CD4-positive, alpha-beta T cell treated with Interleukin-4 for 1 hour (primary cell): ENCODE data around the gene RPS6KL1.

Experiments
- DNase-seq, 2 donors: peaks; one replicate each; pipeline ENCODE4 v3.0.0-alpha.2; 2020 to 2022

The RPS6KL1 gene

DNA sequence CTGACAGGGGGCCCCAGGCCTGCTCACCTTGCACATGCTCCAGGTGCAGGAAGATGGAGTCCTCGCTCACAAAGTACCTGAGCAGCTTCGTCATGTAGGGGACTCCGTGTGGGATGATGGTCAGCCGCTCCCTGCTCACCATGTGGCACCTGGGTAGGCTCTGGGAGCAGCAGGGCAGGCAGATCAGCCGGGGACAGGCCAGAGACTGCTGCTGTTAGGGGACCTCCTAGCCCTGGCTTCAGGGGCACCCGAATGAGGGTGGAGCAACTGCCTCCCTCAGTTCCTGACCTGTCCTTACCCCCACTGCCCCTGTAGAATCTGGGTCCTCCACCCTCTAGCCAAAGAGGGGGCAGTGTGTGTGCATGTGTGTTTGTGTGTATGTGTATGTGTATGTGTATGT lies 11.8 kb downstream of the RPS6KL1 start:
- DNase-seq: no peak

DNA sequence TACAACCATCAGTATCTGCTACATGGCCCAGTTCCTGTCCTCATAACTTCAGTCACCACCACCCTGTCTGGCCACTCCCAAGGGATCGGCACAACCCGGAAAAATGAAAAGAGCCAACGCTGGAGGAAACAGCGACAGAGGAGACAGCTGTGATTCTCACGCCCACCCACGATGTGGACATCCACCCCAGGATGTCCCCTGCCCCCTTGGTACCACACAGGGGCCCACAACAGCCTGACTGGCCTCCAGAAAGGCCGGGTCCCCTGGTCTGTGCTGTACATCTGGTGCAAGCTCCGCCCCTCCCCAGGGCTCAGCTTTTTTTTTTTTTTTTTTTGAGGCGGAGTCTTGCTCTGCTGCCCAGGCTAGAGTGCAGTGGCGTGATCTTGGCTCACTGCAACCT lies 12.5 kb downstream of the RPS6KL1 start:
- DNase-seq: no peak

DNA sequence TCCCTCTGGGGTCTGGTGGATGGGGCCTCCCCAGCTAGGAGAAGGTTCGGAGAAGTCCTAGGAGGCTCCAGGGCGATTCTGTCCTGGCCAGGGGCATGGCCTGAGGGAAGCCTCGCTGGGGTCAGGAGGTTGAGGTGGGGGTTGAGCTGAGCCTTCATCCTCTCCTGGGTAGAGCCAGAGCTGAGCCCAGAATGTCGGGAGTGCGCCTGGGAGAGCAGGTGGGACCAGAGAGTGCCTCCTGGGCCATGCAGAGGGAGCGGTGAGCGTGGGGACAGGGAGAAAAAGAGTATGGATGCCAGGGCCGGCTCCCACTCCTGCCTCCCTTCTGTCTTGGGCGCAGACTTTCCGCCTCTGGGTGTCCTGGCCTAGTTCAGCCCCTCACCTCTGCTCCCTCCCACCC lies 13.1 kb downstream of the RPS6KL1 start:
- no peak for DNase-seq

DNA sequence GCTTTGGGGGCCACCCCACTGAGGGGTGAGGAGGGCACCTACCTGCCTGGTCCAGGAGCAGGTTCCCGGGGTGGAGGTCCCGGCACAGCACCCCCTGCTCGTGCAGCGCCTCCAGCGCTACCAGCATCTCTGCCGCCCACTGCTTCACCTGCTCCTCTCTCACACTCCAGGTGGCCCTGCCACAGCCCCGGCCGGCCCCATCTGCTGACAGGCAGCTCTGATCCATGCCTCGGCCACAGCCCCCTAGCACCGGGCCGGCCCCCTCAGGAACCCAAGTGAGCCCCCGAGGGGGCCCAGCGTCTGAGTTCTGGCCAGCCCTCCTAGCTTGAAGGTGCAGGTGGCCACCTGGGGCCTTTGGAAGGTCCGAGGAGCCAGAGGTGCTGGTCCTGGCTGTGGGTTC lies 13.6 kb downstream of the RPS6KL1 start:
- no peak for DNase-seq

DNA sequence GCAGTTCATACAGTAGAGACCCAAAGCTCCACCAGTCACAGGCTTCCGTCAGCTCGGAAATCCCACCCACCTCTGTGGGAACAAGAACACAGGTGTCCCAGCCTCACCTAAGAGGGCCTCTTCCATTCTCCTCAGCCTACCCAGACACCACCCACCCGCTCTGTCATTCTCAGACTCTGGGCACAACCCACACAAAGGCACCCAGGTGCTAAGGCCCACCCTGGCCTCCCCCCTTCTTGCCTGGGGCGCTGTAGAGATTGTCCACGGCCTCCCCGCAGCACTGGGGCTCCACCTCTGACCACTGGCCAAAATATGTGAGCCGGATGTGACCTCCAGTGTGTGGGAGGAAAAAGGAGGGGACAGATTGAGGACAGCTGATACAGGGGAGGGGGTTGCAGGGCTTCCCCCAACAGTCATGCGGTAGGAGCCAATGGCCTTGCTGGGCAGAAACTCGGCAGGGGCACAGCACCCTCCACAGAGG lies 14.2 kb downstream of the RPS6KL1 start:
- no peak for DNase-seq

DNA sequence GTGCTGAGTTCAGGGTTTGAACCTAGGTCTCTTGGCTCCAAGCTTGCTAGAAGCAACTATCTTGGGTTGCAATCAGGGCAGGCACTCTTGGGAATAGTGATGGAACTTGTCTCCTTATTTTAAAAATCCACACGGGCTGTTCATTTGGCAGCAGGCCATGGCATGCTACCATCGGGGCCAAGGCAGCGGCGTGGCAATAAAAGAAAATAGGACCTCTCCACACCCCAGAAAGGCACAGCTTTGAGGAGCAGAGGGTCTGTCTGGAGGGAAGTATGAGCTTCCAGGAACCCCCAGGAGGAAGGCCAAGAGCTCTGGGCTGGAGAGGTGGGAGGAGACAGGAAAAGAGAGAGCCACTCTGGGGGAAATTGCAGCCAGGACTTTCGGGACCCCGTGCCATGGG lies 15.3 kb downstream of the RPS6KL1 start:
- DNase-seq: no peak

DNA sequence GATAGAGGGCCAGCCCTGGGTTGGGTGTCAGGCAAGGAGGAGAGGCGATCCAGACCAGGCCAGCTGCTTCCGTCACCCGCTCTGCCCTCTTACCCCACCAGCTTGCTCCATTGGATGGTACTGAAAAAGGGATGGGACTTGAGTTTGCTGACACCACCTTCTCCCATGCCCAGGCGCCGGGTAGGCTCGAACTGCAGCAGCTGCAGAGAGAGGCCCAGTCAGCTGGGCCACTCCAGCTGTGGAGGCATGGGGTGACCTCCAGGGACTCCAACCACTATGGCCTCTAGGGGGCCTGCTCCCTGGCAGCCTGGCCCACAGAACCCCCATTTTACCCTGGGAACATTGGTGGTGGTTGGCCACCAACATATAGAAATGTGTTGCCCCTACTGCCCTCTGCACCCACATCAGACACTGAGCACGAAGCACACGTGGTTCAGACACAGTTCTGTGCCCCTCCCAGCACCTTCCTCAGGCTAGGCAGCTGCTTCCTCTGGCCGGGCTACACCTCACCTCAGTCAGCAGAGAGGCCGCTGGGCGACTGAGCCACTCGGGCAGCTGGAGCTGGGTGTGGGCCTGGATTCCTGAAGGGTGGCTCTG lies 16.0 kb downstream of the RPS6KL1 start:
- DNase-seq: no peak

DNA sequence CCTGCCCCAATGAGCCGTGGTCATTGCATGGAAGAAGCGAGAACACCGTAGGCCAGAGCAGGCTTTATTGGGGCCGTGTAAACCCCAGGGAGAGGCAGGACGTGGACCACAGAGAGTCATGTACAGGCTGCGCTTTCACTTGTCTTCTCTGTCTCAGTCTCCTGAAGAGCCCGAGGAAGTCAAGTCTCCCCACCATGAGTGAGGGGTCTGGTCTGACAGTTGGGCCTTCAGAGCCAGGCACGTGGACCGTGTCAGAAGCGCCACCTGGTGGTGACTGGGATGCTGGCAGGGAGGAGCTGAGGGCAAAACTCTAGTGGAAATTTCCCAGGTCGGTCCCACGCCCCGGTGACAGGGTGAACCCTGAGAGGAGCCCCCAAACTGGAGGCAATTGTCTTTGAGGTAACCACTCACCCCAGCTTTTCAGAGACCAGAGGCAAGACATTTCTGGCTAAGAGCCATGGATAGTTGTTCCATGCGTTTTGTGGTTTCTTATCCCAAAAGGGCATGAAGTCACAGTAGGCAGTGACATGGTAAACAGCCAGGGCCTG lies 17.4 kb downstream of the RPS6KL1 start:
- DNase-seq: peak; percentile 75 to 76

DNA sequence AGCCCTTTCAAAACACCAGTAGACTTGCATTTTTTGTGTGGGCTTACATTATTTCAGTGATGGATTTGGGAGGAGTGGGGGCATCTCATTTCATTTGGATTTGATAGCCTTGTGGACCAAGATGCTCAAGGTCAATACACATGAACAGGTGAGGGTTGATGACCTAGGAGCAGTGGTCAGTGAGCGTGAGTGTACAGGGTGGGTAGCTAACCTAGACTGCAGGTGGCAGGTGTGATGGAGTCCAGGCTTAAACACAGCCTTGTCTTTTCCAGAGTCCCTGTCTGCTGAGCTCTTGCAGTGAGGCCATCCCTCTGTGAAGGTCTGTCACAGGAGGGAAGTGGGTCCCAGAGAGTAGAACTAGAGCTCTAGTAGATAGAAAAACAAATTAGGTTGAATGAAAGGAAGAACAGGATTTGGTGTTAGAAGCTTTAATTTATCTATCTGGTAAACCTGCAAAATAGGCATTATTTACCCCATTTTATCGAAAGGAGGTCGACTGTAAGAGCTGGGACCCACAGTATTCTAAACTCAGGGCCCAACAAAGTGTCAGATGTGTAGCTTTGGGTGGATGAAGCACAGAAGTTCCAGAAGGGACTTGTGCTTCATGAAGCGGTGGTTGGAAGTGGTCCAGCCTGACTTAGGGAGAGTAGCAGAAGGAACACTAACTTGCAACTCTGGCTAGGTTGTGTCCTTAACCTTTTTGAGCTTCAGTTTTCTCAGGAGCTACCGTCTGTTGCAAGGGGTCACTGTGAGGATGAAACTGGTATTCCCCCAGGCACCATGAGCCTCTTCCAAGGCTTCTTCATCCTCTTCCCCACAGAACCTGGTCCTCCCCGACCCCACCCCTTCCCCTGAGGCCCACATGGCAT lies 18.2 kb downstream of the RPS6KL1 start:
- DNase-seq: no peak

DNA sequence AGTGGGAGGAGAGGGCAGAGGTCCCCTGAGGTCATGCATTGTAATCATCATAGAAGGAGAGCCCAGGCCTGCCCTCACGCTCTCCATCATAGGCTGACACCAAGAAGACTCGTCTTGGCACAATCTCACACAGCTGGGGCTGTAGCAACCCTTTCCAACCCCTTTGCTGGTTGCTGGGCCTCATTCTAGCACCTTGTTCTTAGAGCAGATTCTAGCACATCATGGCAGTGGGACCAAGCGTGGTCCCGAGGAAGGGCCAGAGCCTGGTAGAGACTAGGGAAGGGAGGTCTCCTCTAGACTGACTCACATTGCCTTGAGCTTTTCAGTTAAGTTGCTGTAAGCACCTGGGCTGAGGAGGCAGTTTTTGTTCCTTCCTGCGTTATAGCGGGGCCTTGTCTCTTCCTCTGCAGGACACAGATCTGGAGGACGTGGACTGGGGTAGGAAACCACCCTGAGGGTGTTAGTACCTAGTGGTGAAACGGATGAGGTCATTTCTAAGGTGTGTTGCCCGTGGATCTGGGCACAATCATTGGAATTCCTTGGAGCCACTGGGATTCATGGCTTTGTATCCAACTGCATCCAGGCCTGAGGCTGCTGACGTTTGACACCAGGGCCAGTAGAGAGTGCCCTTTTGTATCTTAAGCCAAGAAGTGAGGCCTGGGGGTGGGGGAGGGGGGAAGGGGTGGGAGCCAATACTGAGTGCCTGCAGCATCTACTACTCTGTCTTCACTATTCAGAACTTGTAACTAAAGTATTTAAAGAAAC lies 19.9 kb downstream of the RPS6KL1 start:
- DNase-seq: no peak

DNA sequence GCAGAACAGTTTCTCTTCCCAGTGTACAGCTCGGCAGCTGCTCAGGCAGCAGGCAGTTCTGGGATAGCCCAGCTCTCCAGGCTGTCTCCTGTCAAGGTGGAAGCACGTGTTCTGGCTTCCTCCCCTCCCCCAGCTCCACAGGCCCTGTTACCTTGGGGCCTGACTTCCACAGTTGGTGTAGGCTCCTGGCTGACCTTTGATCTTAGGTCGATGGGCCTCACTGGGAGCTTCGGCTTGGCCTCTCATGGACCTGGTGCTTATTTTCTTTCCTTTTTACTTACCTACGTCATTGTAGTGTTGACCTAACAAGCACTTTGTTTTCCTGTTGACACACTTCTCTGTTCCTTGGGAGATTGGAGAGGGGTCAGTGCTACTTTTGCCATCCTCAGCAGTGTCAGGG lies 24.4 kb downstream of the RPS6KL1 start:
- DNase-seq: no peak

DNA sequence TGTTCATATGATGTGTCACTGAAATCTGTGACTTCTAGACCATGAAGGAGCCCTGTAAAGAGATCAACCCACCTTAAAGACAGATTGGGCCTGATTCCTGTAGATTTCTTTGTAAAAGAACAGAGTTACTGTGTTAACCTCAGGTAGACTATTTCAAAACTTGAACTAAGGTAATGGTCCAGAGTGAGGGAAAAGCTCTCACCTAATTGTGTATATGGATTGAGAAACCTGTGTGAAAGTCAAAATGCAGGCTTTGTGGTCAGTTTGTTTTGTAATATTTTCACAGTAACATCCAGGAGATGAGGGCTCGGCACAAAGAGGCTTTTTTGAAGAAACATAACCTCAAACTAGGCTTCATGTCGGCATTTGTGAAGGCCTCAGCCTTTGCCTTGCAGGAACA lies 25.0 kb downstream of the RPS6KL1 start:
- no peak for DNase-seq

DNA sequence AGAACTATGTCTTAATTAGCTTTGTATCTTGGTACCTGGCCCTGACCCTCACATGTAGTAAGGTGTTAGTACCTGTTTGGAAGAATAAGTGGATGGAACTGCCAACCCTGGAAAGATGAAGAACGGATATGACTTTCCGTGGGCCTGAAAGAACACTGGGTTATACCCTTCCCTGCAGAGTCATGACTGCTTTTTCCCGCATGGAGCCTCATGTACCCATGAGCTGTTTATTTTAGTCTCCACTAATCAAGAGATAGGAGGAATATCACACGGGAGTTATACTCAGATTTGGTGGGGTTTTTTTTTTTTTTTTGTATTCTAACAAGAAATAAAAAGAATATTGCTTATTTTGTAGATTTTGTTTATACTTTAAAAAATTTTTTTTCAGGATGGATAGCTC lies 25.4 kb downstream of the RPS6KL1 start:
- DNase-seq: no peak

DNA sequence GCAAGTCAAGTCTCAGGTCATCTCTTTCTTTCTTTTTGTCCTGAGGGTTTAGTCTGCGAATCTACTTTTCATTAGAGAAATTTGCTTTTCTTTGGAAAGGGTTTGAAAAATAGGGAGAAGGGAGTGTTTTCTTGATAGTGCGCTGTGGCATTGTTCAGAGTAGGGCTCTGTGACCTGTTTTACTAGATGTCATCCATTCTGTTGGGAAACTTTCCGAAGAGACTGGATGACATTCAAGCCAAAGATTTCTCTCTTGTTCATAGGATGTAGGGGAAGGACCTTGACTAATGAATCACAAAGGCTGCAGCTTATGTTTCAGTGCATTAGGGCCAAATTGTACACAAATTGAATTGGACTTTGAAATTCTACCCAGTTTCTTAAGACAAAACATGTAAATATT lies 26.7 kb downstream of the RPS6KL1 start:
- DNase-seq: no peak

DNA sequence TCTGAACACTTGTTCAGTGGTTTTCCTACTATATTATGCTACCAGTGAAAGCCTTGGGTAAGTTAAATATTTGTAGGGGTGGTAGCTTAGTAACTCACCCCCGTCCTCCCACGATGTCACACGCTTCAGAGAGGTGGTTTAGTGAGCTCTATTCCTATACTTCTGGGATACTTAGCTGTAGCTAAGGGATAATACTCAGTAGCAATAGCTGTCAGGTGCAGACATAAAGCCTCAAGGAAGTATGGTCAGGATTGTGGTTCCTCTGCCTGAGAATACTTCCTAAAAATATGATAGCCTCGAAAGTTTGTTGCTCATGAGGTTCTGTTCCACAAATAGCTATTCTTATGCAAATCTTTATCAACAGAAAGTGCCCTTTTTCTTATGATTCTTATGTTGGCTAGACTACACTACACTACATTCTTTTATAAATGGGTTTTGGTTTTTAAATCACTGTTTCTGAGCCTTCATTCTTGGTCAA lies 29.4 kb downstream of the RPS6KL1 start:
- no peak for DNase-seq

DNA sequence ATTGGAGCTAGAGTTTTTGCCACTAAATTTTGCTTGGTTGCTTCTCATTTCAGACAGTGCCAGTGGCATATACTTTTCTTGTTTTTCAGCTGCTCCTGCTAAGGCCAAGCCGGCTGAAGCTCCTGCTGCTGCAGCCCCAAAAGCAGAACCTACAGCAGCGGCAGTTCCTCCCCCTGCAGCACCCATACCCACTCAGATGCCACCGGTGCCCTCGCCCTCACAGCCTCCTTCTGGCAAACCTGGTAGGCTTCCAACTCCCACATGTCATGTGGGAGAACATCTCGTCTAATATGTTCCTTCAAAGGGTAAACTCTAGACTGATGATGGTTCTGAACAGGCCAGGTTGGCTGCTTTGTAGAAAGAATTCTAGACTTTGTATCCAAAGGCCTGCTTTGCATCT lies 30.3 kb downstream of the RPS6KL1 start:
- DNase-seq: no peak

DNA sequence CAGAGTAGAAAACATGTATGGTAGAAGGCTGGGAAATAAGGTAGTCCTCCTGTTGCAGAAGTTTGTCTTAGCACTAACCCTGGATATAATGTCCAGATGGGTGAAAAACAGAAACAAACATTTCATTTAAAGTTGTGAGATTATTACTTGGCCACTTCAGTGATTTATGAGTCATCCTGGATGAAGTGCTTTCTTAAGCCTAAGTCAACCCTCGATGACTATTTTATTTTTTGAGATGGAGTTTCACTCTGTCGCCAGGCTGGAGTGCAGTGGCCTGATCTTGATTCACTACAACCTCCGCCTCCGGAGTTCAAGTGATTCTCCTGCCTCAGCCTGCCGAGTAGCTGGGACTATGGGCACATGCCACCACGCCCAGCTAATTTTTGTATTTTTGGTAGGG lies 31.2 kb downstream of the RPS6KL1 start:
- DNase-seq: no peak

DNA sequence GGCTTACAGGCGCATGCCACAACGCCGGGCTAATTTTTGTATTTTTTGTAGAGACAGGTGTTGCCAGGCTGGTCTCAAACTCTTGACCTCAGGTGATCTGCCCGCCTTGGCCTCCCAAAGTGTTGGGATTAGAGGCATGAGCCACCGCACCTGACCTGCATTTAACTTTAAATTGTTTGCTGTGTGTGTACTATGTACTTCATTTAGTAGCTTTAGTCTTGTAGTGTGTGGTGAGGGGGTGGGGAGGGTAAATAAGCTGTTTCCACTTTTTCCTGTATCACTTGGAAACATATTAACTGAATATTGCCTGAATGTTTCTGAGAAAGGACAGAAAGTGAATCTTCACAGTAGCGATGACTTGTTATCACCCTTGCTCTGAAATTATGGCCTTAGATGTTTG lies 32.8 kb downstream of the RPS6KL1 start:
- no peak for DNase-seq

DNA sequence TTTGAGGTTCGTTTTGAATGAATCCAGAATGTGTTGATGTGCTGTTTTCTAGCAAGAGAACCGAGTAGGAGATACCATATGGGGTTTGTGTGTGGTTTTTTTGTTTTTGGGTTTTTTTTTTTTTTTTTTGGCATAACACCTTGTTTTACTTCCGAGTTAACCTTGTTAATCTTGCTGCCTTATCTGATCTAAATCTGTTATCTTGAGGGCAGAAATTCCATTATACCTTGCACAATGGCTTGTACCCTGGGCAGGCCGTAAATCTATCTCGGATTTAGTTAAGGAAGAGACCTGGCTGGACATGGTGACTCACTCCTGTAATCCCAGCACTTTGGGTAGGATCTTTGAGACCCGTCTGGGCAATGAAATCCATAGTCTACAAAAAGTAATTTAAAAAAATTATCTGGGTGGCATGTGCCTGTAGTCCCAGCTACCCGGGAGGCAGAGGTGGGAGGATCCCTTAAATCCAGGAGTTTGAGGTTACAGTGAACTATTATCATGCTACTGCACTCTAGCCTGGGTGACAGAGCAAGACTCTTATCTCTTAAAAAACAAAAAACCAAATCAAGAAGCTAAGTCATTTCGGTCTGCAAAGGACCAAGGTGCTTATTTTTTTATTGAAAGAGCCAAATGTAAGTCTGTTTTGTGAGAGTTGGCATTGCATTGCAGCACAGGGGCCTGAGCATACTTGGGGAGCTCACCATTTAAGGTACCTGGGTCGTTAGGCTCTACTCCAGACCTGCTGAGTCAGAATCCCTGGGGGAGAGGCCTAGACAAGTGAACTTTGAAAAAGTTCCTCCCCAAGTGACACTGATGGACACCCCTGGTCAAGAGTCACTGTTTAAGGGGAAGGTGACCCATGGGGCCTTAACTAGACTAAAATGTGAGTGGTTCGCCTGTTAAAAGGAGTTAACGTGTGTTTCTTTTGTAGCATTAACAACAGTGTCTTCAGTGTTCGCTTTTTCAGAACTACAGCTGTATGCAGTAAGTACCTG lies 34.6 kb downstream of the RPS6KL1 start:
- DNase-seq: peak in 1 of 2 donors; percentile 22

DNA sequence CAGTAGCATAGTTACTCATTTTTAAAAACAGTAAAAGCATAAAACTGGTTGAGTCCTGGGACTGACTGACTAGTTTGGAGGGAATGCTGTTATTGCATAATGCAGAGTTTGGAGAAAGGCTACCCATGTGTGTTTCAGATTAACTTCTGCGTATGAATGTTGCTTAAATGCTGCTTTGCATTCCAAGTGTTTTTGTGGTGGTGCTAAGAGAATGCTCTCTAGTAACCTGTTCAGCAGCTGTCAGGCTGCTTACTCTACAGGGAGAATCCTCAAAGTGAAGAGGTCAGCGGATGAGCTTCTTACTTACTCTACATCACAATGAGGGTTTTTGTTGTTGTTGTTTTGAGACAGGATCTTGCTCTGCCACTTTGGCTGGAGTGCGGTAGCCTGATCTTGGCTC lies 37.1 kb downstream of the RPS6KL1 start:
- DNase-seq: no peak

DNA sequence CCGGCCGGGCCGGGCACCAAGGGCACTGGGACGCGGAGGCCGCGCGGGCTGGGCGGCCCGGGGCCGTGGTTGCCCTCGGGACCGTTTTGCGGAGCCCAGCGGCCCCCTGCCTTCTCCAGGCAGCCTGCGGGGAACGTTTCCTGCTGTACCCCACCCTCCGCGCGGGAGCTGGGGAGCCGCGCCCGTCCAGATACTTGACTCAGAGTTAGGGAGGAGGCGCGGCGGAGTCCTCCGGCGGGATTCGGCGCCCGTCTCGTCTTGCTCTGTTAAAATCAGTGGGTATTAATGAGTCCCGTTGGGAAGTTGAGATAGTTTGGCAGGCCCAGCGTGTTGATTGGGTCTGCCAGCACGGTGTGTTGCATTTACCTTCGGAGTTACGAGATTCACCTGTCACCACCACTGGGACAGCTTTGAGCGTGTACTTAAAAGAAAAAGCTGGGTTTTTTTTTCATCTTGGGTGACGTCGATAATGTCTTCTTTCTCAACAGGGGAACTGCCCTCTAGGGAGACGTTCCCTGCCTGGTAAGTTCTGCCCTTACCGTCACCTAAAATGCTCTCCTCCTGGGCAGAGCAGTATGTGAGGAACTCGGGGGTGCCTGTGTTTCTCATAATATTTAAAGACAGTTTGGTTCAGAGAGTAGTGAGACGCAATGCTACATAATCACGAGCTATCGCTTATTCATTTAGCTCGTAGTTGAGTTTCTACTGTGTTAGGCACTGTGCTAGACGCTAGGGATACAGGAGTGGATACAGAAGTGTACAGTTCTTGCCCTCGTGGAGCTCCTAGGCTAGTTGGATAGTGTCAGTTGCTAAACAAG lies 40.7 kb downstream of the RPS6KL1 start:
- DNase-seq: peak; percentile 60 to 75
